ENCODE results near the gene TMEM273.

DNA sequence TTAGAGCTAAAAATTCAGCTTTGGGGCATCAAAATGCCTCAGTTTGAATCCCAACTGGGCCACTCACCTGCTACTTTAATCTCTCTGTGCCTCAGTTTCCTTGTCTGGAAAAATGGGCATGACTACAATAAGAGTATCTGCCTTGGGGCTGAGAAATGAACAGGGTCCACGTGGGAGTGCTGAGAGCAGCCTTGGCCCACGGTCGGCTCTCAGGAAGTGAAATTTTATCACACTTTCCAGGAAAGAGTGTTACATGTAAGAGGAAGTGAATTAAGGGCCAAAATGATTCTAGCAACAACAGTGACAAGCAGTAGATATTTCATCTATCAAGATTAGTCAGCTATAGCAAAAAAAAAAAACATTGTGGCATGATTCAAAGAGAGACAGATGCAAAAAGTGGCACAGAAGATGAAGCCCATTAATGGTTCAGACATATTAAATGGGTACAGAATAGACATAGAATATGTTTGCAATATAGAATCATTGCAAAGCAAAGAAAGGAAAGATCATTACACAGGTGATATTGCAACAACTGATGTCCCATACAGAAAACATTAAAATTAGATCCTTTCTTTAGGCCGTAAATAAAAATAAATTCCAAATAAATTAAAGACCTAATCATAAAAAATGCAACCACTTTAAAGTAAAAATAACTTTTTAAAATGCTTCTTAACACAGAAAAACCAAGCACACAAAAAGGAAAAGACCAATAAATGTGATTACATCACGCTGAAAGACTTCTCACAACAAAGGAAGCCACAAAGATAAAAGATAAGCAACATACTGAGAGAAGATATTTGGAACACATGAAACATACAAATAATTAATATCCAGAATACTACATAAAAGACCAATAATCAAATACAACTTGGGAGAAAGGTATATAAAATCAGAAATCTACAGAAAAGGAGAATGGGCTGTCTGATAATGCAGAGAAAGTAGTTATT is 4.3 kb downstream of the TMEM273 start:
- TF ChIP-seq, protein P1, sequence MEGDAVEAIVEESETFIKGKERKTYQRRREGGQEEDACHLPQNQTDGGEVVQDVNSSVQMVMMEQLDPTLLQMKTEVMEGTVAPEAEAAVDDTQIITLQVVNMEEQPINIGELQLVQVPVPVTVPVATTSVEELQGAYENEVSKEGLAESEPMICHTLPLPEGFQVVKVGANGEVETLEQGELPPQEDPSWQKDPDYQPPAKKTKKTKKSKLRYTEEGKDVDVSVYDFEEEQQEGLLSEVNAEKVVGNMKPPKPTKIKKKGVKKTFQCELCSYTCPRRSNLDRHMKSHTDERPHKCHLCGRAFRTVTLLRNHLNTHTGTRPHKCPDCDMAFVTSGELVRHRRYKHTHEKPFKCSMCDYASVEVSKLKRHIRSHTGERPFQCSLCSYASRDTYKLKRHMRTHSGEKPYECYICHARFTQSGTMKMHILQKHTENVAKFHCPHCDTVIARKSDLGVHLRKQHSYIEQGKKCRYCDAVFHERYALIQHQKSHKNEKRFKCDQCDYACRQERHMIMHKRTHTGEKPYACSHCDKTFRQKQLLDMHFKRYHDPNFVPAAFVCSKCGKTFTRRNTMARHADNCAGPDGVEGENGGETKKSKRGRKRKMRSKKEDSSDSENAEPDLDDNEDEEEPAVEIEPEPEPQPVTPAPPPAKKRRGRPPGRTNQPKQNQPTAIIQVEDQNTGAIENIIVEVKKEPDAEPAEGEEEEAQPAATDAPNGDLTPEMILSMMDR (IDR thresholded peaks at IDR 0.05): no peak
- no peak for TF ChIP-seq POLR2A (IDR thresholded peaks at IDR 0.05)
- no peak for TF ChIP-seq POLR2AphosphoS5 (IDR thresholded peaks at IDR 0.05)
